Measurements from ENCODE around the gene DSTYK.
A peak's percentile ranks its signal among the peaks of the same experiment; 100 is the strongest.

DSTYK gene

DNA sequence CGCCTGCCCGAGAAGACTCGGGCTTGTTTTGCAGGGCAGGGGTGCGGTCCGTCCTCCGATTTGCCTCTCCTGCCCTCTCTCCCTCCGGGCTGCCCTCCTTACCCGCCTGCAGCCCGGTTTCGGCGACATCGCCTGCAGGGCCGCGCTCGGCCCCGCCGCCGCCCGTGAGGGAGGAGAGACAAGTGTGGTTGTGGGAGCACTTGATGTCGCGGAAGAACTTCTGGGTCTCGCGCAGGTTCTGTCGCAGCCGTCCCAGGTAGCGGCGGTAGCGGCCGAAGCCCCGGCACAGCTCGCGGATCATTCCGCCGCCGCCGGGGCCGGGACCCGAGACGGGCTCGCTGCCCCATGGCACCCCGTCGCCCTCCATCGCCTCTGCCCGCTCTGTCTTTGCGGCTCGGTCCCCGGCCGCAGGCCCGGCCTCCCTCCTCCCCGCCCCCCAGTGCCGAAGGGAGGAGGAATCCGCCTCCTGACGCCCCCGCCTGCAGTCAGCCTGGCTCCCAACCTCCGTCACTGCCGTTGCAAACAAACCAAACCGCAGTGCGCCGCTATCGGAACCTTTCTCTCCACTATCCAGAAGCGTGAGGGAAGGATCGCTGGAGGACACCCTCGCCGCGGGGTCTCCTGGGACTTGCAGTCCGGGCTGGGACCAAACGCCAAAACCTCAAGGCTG is at the start of gene DSTYK:
TSS of gene DSTYK (minus strand) at position 534 of the 670 bp plus-strand sequence. CDS start at position 367, 167 bp downstream.
- DNase-seq (ENCODE audit: low spot score) = peak; percentile 92

DNA sequence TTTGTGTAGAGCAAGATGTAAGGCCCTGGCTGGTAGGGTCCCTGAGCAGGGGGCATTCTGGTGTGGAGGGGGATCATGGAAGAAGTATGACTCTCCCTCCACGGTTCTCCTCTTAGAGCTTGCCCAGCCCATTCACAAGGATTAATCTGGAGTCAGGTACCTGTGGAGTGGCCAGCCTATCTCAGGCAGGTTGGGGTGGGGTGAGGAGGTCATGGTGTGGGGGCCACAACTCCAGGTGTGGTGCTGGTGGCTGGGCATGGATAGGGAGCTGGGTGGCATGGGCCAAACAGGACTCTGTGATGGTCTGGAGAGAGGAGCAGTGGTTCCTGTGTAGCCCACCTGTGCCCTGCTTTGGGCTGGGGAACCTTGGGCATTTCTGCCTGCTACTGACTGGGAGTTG is 48.5 kb upstream of the DSTYK start:
- no peak for DNase-seq (ENCODE audit: low spot score)

- DNase-seq (ENCODE audit: low spot score) = no peak
Measured at GRCh38 chr1:205259324-205259832, 47.9 kb upstream of the DSTYK start.

GRCh38 chr1:205258719-205259118 is 47.2 kb upstream of the DSTYK start:
- DNase-seq (ENCODE audit: low spot score) = no peak

- no peak for DNase-seq (ENCODE audit: low spot score)
Measured at GRCh38 chr1:205258261-205258691, 46.8 kb upstream of the DSTYK start.

DNA sequence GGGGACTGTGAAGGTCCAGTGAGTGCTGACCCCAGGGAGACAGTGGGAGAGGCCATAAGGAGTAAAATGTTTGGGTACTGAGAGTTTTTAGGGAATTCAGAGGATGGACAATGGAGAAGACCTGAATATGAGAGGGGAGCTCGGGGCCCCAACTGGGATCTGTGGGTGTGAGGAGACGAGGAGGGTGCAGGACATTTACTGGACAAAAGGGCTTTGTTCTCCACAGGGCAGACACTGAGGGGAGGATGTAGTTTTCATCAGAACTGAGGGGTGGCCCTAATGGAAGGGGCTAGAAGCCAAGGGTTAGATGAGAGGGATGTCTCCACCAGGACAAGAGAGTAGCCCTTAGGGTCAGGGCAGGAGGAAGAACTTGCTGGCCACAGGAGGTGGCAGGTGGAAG is 46.2 kb upstream of the DSTYK start:
- DNase-seq (ENCODE audit: low spot score) = no peak

- no peak for DNase-seq (ENCODE audit: low spot score)
Measured at GRCh38 chr1:205256951-205257625, 45.6 kb upstream of the DSTYK start.

GRCh38 chr1:205255941-205256780 is 44.7 kb upstream of the DSTYK start:
- DNase-seq (ENCODE audit: low spot score) = peak; percentile 86

- no peak for DNase-seq (ENCODE audit: low spot score)
Measured at GRCh38 chr1:205251576-205251975, 40.1 kb upstream of the DSTYK start.

GRCh38 chr1:205250699-205251098 is 39.2 kb upstream of the DSTYK start:
- DNase-seq (ENCODE audit: low spot score) = no peak

DNA sequence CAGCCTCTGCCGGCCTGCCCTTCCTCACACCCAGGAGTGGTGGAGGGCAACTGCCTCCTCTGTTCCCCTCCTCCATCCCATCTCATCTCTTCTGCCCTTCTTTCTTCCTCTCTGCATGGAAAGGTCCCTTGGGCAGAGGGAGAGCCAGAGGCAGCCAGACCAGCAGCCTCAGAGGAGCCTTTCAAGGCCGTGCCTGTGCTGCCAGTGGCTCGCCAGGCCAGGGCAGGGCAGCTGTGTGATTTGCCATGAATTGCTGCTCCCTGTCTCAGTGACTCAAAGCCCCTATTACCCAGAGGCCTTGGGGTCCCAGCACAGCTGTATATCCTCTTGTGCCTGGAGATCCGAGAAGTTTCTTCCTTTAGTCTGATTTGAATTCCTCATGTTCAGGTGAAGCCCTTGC is 38.1 kb upstream of the DSTYK start:
- DNase-seq (ENCODE audit: low spot score) = no peak

DNA sequence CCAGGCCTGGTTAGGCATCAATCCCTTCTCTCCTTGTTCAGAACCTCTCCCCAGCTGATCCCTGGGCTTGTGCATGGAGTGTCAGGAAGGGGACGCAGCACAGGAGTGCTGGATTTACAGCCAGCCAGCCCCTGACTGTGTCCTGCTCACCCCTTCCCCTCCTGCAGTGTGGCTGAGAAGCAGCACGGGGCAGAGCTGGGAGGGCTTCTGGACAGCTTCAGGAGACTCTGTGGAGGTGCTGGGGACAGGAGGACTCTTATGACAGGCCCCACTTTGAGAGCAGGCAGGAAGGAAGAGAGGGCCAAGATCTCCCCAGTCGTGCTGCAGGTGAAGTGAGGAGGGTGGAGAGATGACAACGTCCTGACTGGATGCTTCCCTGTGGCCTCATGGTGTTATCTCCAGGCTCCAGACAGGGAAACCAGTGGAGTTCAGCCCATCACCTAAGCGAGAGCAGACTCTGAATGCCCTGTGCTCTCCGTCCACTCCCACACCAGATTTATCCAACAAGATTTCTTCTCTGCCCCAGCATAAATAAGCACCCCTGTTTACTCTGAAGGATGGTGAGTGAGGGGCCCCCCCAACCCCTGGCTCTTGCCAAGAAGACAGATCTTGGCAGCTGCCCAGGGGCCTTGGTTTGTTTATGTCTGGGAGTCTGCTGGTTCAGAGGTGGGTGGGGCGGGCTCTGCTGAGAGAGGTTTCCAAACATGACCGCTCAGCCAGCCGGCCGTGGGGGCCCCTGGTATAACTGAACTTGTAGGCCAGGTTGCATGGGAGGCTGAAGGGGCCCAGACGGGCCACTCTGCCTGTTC is 37.5 kb upstream of the DSTYK start:
- no peak for DNase-seq (ENCODE audit: low spot score)

- no peak for DNase-seq (ENCODE audit: low spot score)
Measured at GRCh38 chr1:205247130-205247921, 35.8 kb upstream of the DSTYK start.

DNA sequence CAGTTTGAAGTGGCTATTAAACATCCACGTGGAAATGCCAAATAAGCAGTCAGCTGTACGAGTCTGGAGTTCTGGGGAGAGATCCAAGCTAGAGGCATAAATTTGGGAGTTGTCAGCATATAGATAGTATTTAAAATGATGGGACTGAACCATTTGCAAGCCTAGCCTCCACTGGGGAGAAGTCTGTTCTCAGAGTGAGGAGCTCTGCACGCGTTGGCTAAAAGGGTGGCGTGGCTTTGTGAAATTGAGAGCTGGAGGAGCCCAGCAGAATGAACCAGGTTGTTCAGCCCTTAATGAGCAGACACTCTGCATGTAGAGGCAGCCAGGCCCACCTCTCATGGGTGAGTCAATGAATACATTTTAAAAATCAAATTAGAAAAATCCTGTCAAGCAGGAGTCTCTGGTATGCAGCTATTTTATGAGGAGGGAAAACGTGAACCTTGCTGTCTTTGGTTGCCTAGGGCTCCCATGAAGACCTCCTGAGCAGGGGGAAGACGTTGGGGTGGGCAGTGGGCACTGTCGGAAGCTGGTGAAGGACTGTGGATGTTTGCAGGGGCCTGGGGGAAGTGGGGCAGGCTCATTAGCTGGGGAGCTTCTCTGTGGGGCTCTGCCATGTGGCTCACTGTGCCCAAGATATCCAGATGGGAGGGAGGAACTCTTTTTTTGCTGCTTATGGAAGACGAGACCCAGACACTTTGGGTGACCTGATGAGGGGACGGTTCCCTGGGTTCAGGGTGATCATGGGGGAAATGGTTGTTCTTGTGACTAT is 35.0 kb upstream of the DSTYK start:
- DNase-seq (ENCODE audit: low spot score) = no peak

DNA sequence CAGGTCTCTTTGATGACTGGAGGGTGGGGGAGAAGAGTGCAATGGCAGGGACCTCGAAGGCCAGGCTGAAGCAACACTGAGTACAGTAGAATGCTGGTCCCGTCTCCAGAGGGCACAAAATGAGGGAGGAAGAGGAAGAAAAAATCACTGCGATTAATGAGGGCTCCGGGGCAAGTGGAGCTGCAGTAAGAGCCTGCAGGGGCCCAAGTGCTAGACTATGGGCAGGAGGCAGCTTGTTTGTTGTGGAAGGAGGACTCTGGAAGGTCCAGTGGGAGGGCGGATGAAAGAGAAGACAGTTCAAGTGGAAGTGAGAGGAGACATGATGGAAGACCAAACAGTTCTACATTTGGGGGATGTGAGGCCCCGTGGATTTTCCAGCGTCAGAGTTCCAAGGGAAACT is 33.6 kb upstream of the DSTYK start:
- DNase-seq (ENCODE audit: low spot score) = no peak

- DNase-seq (ENCODE audit: low spot score) = no peak
Measured at GRCh38 chr1:205244384-205244783, 32.9 kb upstream of the DSTYK start.

DNA sequence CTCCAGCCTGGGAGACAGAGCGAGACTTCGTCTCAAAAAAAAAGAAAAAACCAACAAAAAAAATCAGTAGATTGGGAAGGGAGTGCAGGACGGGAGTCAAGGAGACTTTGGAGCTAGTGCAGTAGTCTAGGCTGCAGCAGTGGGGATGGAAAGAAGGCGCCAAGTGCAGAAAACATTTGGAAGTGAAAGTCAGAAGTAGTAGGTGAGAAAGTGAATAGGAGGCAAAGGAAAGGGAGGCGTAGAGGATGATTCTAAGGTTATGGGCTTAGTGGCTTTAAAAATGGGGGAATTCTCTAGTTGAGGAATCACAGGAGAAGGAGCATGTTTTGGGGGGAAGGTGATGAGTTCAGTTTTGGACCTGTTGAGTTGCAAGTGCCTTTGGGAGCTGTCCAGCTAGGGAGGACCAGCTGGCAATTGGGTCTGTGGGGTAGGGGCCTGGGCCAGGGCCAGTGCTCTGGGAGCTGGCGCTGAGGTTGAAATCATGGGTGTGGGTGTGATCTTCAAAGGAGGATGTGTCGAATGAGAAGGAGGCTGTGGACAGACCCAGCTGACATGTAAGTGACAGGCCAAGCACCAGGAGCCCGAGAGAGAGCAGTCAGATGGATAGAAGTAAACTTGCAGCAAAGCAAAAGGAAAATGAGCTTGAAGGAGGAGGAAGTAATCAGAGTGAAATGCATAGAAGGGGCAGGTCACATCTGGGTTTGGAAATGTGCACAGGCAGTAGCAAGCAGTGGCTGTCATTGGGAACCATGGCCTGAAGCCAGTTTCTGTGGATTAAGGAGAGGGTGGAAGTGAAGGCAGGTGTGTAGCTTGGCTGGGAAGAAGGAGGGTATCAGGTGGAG is 32.1 kb upstream of the DSTYK start:
- DNase-seq (ENCODE audit: low spot score) = no peak

DNA sequence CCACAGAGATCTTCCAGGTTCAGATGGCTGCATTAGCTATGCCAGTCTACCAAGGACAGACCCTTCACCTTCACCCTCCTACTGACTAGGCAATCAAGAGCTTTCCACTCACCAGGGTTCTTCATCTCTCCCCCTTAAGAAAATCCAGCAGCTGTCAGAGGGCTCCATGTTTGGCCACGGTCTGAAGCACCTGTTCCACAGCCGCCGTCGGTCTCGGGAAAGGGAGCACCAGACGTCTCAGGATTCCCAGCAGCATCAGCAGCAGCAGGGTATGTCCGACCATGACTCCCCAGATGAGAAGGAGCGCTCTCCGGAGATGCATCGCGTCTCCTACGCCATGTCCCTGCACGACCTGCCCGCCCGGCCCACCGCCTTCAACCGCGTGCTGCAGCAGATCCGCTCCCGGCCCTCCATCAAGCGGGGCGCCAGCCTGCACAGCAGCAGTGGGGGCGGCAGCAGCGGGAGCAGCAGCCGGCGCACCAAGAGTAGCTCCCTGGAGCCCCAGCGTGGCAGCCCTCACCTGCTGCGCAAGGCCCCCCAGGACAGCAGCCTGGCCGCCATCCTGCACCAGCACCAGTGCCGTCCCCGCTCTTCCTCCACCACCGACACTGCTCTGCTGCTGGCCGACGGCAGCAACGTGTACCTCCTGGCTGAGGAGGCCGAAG is 30.0 kb upstream of the DSTYK start:
- DNase-seq (ENCODE audit: low spot score) = no peak

DNA sequence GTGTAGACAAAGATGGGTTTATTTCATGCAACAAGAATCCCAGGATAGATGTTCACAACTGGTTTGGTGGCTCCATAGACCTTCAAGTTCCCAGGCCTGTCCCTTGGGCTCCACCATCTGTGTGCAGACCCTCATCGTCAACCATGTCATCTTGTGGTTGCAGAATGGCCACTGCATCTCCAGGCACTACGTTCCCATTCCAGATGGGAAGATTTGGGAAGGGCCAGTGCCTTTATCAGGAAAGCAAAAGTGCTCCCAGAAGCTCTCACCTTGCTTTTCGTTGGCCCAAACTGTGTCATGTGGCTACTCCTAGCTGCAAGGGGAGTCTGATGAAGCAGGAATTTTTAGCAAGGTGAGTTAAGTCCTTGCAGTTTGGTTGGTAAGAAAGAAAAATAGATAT is 29.1 kb upstream of the DSTYK start:
- no peak for DNase-seq (ENCODE audit: low spot score)
